Aorta (tissue), 5 donors: ENCODE data around the gene GALNT12. TPM values are rescaled to one million over a fixed set of nuclear protein-coding genes. Genes with fewer than 3 reads are reported as not detected.

Experiments
- ATAC-seq: fragments of 200-7000 bp; cut with Tn5 transposase; one replicate; pipeline ENCODE4 v1.9.1; 2022; ENCODE audit warnings: moderate library complexity; ENCODE audit not compliant: low FRiP score
- DNase-seq, 2 donors: peaks; one replicate each; pipeline ENCODE4 v3.0.0-alpha.2; 2020
- H3K27ac ChIP-seq, 2 donors: one replicate each; pipeline ENCODE4 v1.5.1; 2013; ENCODE audit warnings: low read length in 2 of 2, mild to moderate bottlenecking in 2 of 2, moderate library complexity in 2 of 2, control low read depth in 1 of 2, inconsistent platforms in 1 of 2, low read depth in 1 of 2
- H3K27me3 ChIP-seq, 2 donors: one replicate each; pipeline ENCODE4 v1.6.1; 2013; ENCODE audit warnings: control low read depth in 1 of 2, low read length in 1 of 2, mild to moderate bottlenecking in 1 of 2, moderate library complexity in 1 of 2; ENCODE audit not compliant: insufficient read depth in 2 of 2, control insufficient read depth in 1 of 2
- H3K36me3 ChIP-seq, 2 donors: one replicate each; pipeline ENCODE4 v1.6.1; 2013; ENCODE audit warnings: control low read depth in 1 of 2, low read length in 1 of 2, mild to moderate bottlenecking in 1 of 2; ENCODE audit not compliant: insufficient read depth in 2 of 2, control insufficient read depth in 1 of 2
- H3K4me1 ChIP-seq, 2 donors: one replicate each; pipeline ENCODE4 v1.6.1; 2013; ENCODE audit warnings: low read length in 2 of 2, control low read depth in 1 of 2, mild to moderate bottlenecking in 1 of 2, moderate library complexity in 1 of 2; ENCODE audit not compliant: insufficient read depth in 2 of 2, control insufficient read depth in 1 of 2
- H3K4me3 ChIP-seq, 2 donors: one replicate each; pipeline ENCODE4 v1.5.1; 2013; ENCODE audit warnings: low read length in 2 of 2, control low read depth in 1 of 2, mild to moderate bottlenecking in 1 of 2
- H3K9me3 ChIP-seq: one replicate; pipeline ENCODE4 v1.6.1; 2013; ENCODE audit warnings: mild to moderate bottlenecking, low read length; ENCODE audit not compliant: control insufficient read depth
- WGBS, 2 donors: extraction: QIAGEN DNeasy Blood & Tissue Kit; methylation state at CpG; one replicate each; pipeline ENCODE4 v1.1.7; 2013; 5-methylcytosine and 5-hydroxymethylcytosine counted together
- intact Hi-C, 2 donors: fragments of 100-400 bp; cut with DNase I; formaldehyde crosslinking; loops; one replicate each; pipeline versions ENCODE4 v1.14.2 to v1.15.0; 2022
- polyA plus RNA-seq, 2 donors: library from polyadenylated mRNA; stranded (reverse); fragments of 200-250 nt; gene quantifications; one replicate each; pipeline ENCODE4 v1.2.3, GENCODE V29; 2013
- total RNA-seq, 2 donors: library from RNA; stranded (reverse); fragmentation: NEBNext Ultra II Directional; extraction: Animal tissue kit (Norgen Biotek cat#: 25700); gene quantifications; one replicate each; pipeline ENCODE4 v1.2.1, GENCODE V29; 2021
- donor health status: healthy with polysubstance abuse.
- donor health status: Bipolar disorder and iron deficiency.
- donor health status: DM: no; HTN: no; CAD: no.
- donor health status: DM: no; HTN: no; CAD: no.
- donor health status: DM: yes; HTN: yes; CAD: no.

Gene GALNT12
- total and polyA plus RNA-seq, 4 donors: 2.9 to 12.6 (median 4.1) TPM

- intact Hi-C loops: no loop called here
- H3K27ac ChIP-seq: no peak overlapping the region
- H3K36me3 ChIP-seq: no peaks in the 10 kb centered on the region
- WGBS, 2 donors: 67 to 80% methylated on average over 4 of the region's 4 CpGs
- H3K27me3 ChIP-seq: no peaks in the 10 kb centered on the region
- H3K4me1 ChIP-seq: no peaks in the 10 kb centered on the region
- no peaks in the 10 kb centered on the region for H3K9me3 ChIP-seq
- no peak overlapping the region for H3K4me3 ChIP-seq
- ATAC-seq (no peak), DNase-seq (no peak)
These were observed 32.3 kb downstream of the GALNT12 start for GRCh38 chr9:98839724-98840123.

- intact Hi-C loops: no loop called here
- no peak for ATAC-seq
- no peak overlapping the region for H3K27ac ChIP-seq
These were observed 35.0 kb downstream of the GALNT12 start for GRCh38 chr9:98842510-98842909.

GRCh38 chr9:98846081-98846480 is 38.6 kb downstream of the GALNT12 start:
- intact Hi-C loops: no loop called here
- Histone ChIP-seq H3K27me3 (no peaks in the 10 kb centered on the region), H3K36me3 (no peaks in the 10 kb centered on the region), H3K4me1 (no peaks in the 10 kb centered on the region), H3K4me3 (no peak overlapping the region), H3K9me3 (no peaks in the 10 kb centered on the region), H3K27ac (no peak overlapping the region)
- no peak for DNase-seq
- no peak for ATAC-seq
- 88 to 90% methylated on average over 5 of the region's 5 CpGs for WGBS, 2 donors

More at GRCh38 chr9:98842510-98842909, 35.0 kb downstream of the GALNT12 start:
- Histone ChIP-seq H3K4me3 (no peak overlapping the region), H3K4me1 (no peaks in the 10 kb centered on the region), H3K27me3 (no peaks in the 10 kb centered on the region), H3K9me3 (no peaks in the 10 kb centered on the region), H3K36me3 (no peaks in the 10 kb centered on the region)
- DNase-seq: no peak
- 79 to 81% methylated on average over 7 of the region's 7 CpGs for WGBS, 2 donors

GRCh38 chr9:98846879-98847278 is 39.4 kb downstream of the GALNT12 start:
- intact Hi-C loops: no loop called here
- WGBS, 2 donors: 74 to 81% methylated on average over 2 of the region's 2 CpGs
- DNase-seq: no peak
- no peaks in the 10 kb centered on the region for H3K4me1 ChIP-seq
- no peak for ATAC-seq
- no peaks in the 10 kb centered on the region for H3K36me3 ChIP-seq
- H3K9me3 ChIP-seq: no peaks in the 10 kb centered on the region
- H3K27ac ChIP-seq: no peak overlapping the region
- H3K4me3 ChIP-seq: no peak overlapping the region
- H3K27me3 ChIP-seq: no peaks in the 10 kb centered on the region

- Histone ChIP-seq H3K27me3 (no peaks in the 10 kb centered on the region), H3K4me1 (no peaks in the 10 kb centered on the region), H3K4me3 (peak overlapping the region; percentile 25 to 58), H3K9me3 (no peaks in the 10 kb centered on the region), H3K36me3 (no peaks in the 10 kb centered on the region), H3K27ac (no peak overlapping the region)
- WGBS, 2 donors: 5 to 6% methylated on average over 16 of the region's 16 CpGs
- intact Hi-C loops: loop anchor here in 1 of 2 donors (2.0 kb wide), 1 partner anchor 150 kb away; no protein-coding TSS in a partner anchor
- ATAC-seq (peak; percentile 97), DNase-seq (peak; percentile 94 to 97)
These were observed 41.1 kb downstream of the GALNT12 start for GRCh38 chr9:98848450-98849149.

GRCh38 chr9:98849563-98849962 is 42.1 kb downstream of the GALNT12 start:
- H3K9me3 ChIP-seq: no peaks in the 10 kb centered on the region
- no peaks in the 10 kb centered on the region for H3K4me1 ChIP-seq
- DNase-seq (no peak), ATAC-seq (no peak)
- 96 to 97% methylated on average over 4 of the region's 4 CpGs for WGBS, 2 donors
- no peaks in the 10 kb centered on the region for H3K36me3 ChIP-seq
- H3K4me3 ChIP-seq: no peak overlapping the region
- no peaks in the 10 kb centered on the region for H3K27me3 ChIP-seq
- intact Hi-C loops: loop anchor here in 1 of 2 donors (2.0 kb wide), 1 partner anchor 149 kb away; no protein-coding TSS in a partner anchor
- H3K27ac ChIP-seq: no peak overlapping the region

- WGBS, 2 donors: 90% methylated on average over 11 of the region's 11 CpGs
- H3K4me1 ChIP-seq: no peaks in the 10 kb centered on the region
- ATAC-seq (no peak), DNase-seq (no peak)
- H3K4me3 ChIP-seq: no peak overlapping the region
- no peaks in the 10 kb centered on the region for H3K36me3 ChIP-seq
- peaks cover 3% of the 10 kb centered on the region for H3K9me3 ChIP-seq
- intact Hi-C loops: loop anchor here in 1 of 2 donors (10.0 kb wide), 1 partner anchor 294 kb away; no protein-coding TSS in a partner anchor
- H3K27me3 ChIP-seq: no peaks in the 10 kb centered on the region
- H3K27ac ChIP-seq: no peak overlapping the region
These were observed 43.6 kb downstream of the GALNT12 start for GRCh38 chr9:98850851-98851729.

GRCh38 chr9:98851730-98852459 is 44.4 kb downstream of the GALNT12 start:
- no peaks in the 10 kb centered on the region for H3K36me3 ChIP-seq
- no peaks in the 10 kb centered on the region for H3K27me3 ChIP-seq
- no peaks in the 10 kb centered on the region for H3K4me1 ChIP-seq
- H3K9me3 ChIP-seq: peaks cover 3% of the 10 kb centered on the region
- H3K27ac ChIP-seq: no peak overlapping the region
- DNase-seq (no peak), ATAC-seq (no peak)
- H3K4me3 ChIP-seq: no peak overlapping the region
- 89 to 92% methylated on average over 6 of the region's 6 CpGs for WGBS, 2 donors
- intact Hi-C loops: loop anchor here in 1 of 2 donors (10.0 kb wide), 1 partner anchor 293 kb away; no protein-coding TSS in a partner anchor
